A673 (cell line): ENCODE results near the gene SLC38A9. TPM values are rescaled to one million over a fixed set of nuclear protein-coding genes. Genes with fewer than 3 reads are reported as not detected.

ENCODE experiments used
- BruUV-seq: library from RNA; stranded (reverse); fragments of 400-500 nt; replicated peaks from 2 replicates; lab custom pipeline; 2021; lab: Mats Ljungman, UMichigan
- CTCF ChIA-PET: fragments of 300-600 bp; sonication (Branson Sonifier 250); formaldehyde crosslinking; loops from one replicate; lab custom pipeline; 2022; ENCODE audit warnings: antibody characterized with exemption; lab: Charles Lee
- POLR2A ChIA-PET: fragments of 300-600 bp; sonication (Branson Sonifier 250); formaldehyde crosslinking; loops from one replicate; lab custom pipeline; 2022; ENCODE audit warnings: antibody characterized with exemption; ENCODE audit not compliant: low non-redundant PET; lab: Charles Lee
- DNase-seq: peaks from one replicate; pipeline ENCODE4 v3.0.0-alpha.2; 2015; ENCODE audit warnings: low spot score
- H3K27ac ChIP-seq: fragments of 200-600 bp; sonication (generic); 2 replicates; pipeline ENCODE4 v1.5.1; 2016; ENCODE audit warnings: mixed run types, low read depth, mild to moderate bottlenecking, mixed read lengths, antibody characterized with exemption, low read length; ENCODE audit not compliant: poor library complexity, severe bottlenecking
- H3K27me3 ChIP-seq: fragments of 200-600 bp; sonication (generic); replicated peaks from 2 replicates; pipeline ENCODE4 v1.6.1; 2017; ENCODE audit warnings: mixed run types, low read depth, mild to moderate bottlenecking, mixed read lengths, antibody characterized with exemption, low read length; ENCODE audit not compliant: insufficient read depth, poor library complexity
- H3K36me3 ChIP-seq: fragments of 200-600 bp; sonication (generic); 2 replicates; pipeline ENCODE4 v1.6.1; 2016; ENCODE audit warnings: mixed run types, mild to moderate bottlenecking, mixed read lengths, antibody characterized with exemption, low read length; ENCODE audit not compliant: insufficient read depth, poor library complexity, severe bottlenecking
- H3K4me1 ChIP-seq: fragments of 200-600 bp; sonication (generic); 2 replicates; pipeline ENCODE4 v1.6.1; 2017; ENCODE audit warnings: mixed run types, mild to moderate bottlenecking, mixed read lengths, antibody characterized with exemption, low read length; ENCODE audit not compliant: insufficient read depth, poor library complexity, severe bottlenecking
- H3K4me3 ChIP-seq: fragments of 200-600 bp; sonication (generic); 2 replicates; pipeline ENCODE4 v1.5.1; 2016; ENCODE audit warnings: low read depth, mixed run types, mild to moderate bottlenecking, mixed read lengths, low read length; ENCODE audit not compliant: poor library complexity, severe bottlenecking
- H3K9me3 ChIP-seq: fragments of 200-600 bp; sonication (generic); 2 replicates; pipeline ENCODE4 v1.6.1; 2016; ENCODE audit warnings: mixed run types, low read depth, mild to moderate bottlenecking, mixed read lengths, antibody characterized with exemption, low read length; ENCODE audit not compliant: poor library complexity, severe bottlenecking
- CTCF ChIP-seq: fragments of 300-800, 200-600 bp; sonication (generic); conservative IDR thresholded peaks from 2 replicates; pipeline ENCODE4 v1.5.1; 2017; ENCODE audit warnings: low read depth, mild to moderate bottlenecking, antibody characterized with exemption, low read length, moderate library complexity, mixed read lengths
- EZH2 ChIP-seq: fragments of 200-600 bp; sonication (generic); IDR thresholded peaks from 2 replicates; pipeline ENCODE4 v1.6.1; 2017; ENCODE audit warnings: borderline replicate concordance, low read depth, mild to moderate bottlenecking, mixed read lengths, antibody characterized with exemption, low read length; ENCODE audit not compliant: poor library complexity, severe bottlenecking
- intact Hi-C: fragments of 100-400 bp; cut with micrococcal nuclease; formaldehyde crosslinking; loops from one replicate; pipeline ENCODE4 v1.10.0; 2022; ENCODE audit not compliant: unreplicated experiment
- total RNA-seq: library from RNA; stranded (reverse); gene quantifications from 2 replicates; pipeline ENCODE4 v1.2.3, GENCODE V29; 2021

SLC38A9 gene
- total RNA-seq, 1 experiment from 2014 or later, result 22.1 TPM

DNA sequence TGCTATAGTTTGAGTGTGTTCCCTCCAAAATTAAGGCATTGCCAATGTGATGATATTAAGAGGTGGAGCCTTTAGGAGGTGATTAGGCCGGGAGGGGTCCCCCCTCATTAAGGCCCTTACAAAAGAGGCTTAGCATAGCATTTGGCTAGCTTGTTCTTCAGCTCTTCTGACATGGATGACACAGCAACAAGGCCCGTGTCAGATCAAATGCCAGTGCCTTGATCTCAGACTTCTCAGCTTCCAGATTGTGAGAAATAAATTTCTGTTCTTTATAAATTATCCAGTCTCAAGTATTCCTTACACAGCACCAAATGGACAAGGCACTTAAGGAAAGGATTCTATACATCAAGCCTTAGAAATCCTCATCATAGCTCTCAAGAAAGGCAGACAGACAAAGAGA is 31.8 kb downstream of the SLC38A9 start:
- TF ChIP-seq EZH2 (no peak), CTCF (no peak)
- POLR2A ChIA-PET, result no interaction called here
- Histone ChIP-seq H3K9me3 (no peaks in the 10 kb centered on the region), H3K36me3 (no peaks in the 10 kb centered on the region), H3K27me3 (no peaks in the 10 kb centered on the region), H3K27ac (no peak overlapping the region), H3K4me3 (no peak overlapping the region), H3K4me1 (no peaks in the 10 kb centered on the region)
- intact Hi-C loops, result no loop called here
- no TSS peak for BruUV-seq
- DNase-seq, result no peak
- CTCF ChIA-PET, result no interaction called here

- Histone ChIP-seq H3K27ac (no peak overlapping the region), H3K4me1 (no peaks in the 10 kb centered on the region), H3K4me3 (no peak overlapping the region), H3K27me3 (no peaks in the 10 kb centered on the region), H3K36me3 (no peaks in the 10 kb centered on the region), H3K9me3 (no peaks in the 10 kb centered on the region)
- BruUV-seq, result no TSS peak
- intact Hi-C loops, result no loop called here
- ChIA-PET POLR2A (no interaction called here), CTCF (no interaction called here)
- DNase-seq, result no peak
- no peak for TF ChIP-seq CTCF
- TF ChIP-seq EZH2, result no peak
Measured at GRCh38 chr5:55679556-55679955, 32.6 kb downstream of the SLC38A9 start.

GRCh38 chr5:55675119-55675518 is 37.0 kb downstream of the SLC38A9 start:
- POLR2A ChIA-PET, result no interaction called here
- no peak for TF ChIP-seq CTCF
- no peak for TF ChIP-seq EZH2

More at GRCh38 chr5:55675119-55675518, 37.0 kb downstream of the SLC38A9 start:
- no peaks in the 10 kb centered on the region for H3K9me3 ChIP-seq
- CTCF ChIA-PET, result no interaction called here
- intact Hi-C loops, result no loop called here
- H3K4me1 ChIP-seq, result no peaks in the 10 kb centered on the region
- BruUV-seq, result no TSS peak
- no peaks in the 10 kb centered on the region for H3K27me3 ChIP-seq
- no peaks in the 10 kb centered on the region for H3K36me3 ChIP-seq
- no peak for DNase-seq
- H3K4me3 ChIP-seq, result no peak overlapping the region
- no peak overlapping the region for H3K27ac ChIP-seq
